ENCODE data around the gene ZNF175. TPM values are rescaled to one million over a fixed set of nuclear protein-coding genes. Genes with fewer than 3 reads are reported as not detected.
"Not testable (repeated sequence)": the region's sequence is repeated elsewhere in the genome, so short reads cannot be mapped to it uniquely, and the experiment has no call there.

The ZNF175 gene
- total and polyA plus RNA-seq, 8 donors, result 9.4 to 22.1 (median 17.4) TPM

GRCh38 chr19:51626675-51627074, 55.6 kb downstream of the ZNF175 start:
- H3K9me3 ChIP-seq, result no peaks in the 10 kb centered on the region
- peak overlapping the region in 1 of 2 donors; percentile 43 for H3K27ac ChIP-seq
- H3K4me3 ChIP-seq, result peak overlapping the region in 1 of 2 donors; percentile 38
- DNase-seq (no peak), ATAC-seq (no peak)
- peaks cover 0 to 34% of the 10 kb centered on the region in 2 donors for H3K27me3 ChIP-seq
- intact Hi-C loops (cut with DNase I), result no loop called here
- TF ChIP-seq CTCF (IDR thresholded peaks at IDR 0.05), result no peak
- H3K36me3 ChIP-seq, result peaks cover 0 to 13% of the 10 kb centered on the region in 2 donors
- H3K4me1 ChIP-seq, result peaks cover 0 to 13% of the 10 kb centered on the region in 2 donors

- H3K27ac ChIP-seq, result peak overlapping the region in 1 of 2 donors; percentile 43
- intact Hi-C loops (cut with DNase I), result no loop called here
- ATAC-seq, result no peak
- H3K9me3 ChIP-seq, result no peaks in the 10 kb centered on the region
- TF ChIP-seq CTCF (IDR thresholded peaks at IDR 0.05), result no peak
- peak overlapping the region in 1 of 2 donors; percentile 38 for H3K4me3 ChIP-seq
- H3K27me3 ChIP-seq, result peaks cover 0 to 34% of the 10 kb centered on the region in 2 donors
- peaks cover 0 to 13% of the 10 kb centered on the region in 2 donors for H3K36me3 ChIP-seq
- peak in 1 of 4 donors; percentile 78 for DNase-seq
- H3K4me1 ChIP-seq, result peaks cover 0 to 10% of the 10 kb centered on the region in 2 donors
These were observed 56.5 kb downstream of the ZNF175 start for GRCh38 chr19:51627491-51628138.

GRCh38 chr19:51628153-51628939, 57.3 kb downstream of the ZNF175 start:
- DNase-seq (no peak), ATAC-seq (no peak)
- intact Hi-C loops (cut with DNase I), result no loop called here
- Histone ChIP-seq H3K9me3 (no peaks in the 10 kb centered on the region), H3K27me3 (peaks cover 0 to 34% of the 10 kb centered on the region in 2 donors), H3K4me3 (peak overlapping the region in 1 of 2 donors; percentile 38), H3K4me1 (peaks cover 0 to 10% of the 10 kb centered on the region in 2 donors), H3K27ac (peak overlapping the region in 1 of 2 donors; percentile 48), H3K36me3 (peaks cover 0 to 12% of the 10 kb centered on the region in 2 donors)
- no peak for TF ChIP-seq CTCF (IDR thresholded peaks at IDR 0.05)

GRCh38 chr19:51630315-51630714, 59.2 kb downstream of the ZNF175 start, which contains the start of gene SIGLEC5:
Gene SIGLEC5, minus strand, starts transcription at chr19:51630401. Its CDS starts 66 bp downstream, at chr19:51630335.
- H3K36me3 ChIP-seq; H3K9me3 ChIP-seq; intact Hi-C loops (cut with DNase I): not testable (repeated sequence)
- peak within 1 kb of the TSS in 1 of 2 donors; percentile 38 for H3K4me3 ChIP-seq
- peaks cover 0 to 16% of the 10 kb centered on the region in 2 donors for H3K4me1 ChIP-seq
- peak within 1 kb of the TSS in 1 of 2 donors; percentile 70 for H3K27ac ChIP-seq
- peak; percentile 71 for ATAC-seq
- peaks cover 0 to 29% of the 10 kb centered on the region in 2 donors for H3K27me3 ChIP-seq
- peak in 2 of 4 donors; percentile 54 to 89 for DNase-seq

- intact Hi-C loops (cut with DNase I), result no loop called here
- peaks cover 0 to 17% of the 10 kb centered on the region in 2 donors for H3K27me3 ChIP-seq
- no peak overlapping the region for H3K27ac ChIP-seq
- peaks cover 0 to 2% of the 10 kb centered on the region in 2 donors for H3K9me3 ChIP-seq
- no peak for TF ChIP-seq CTCF (IDR thresholded peaks at IDR 0.05)
- ATAC-seq, result no peak
- no peak for DNase-seq
- H3K4me1 ChIP-seq, result peaks cover 0 to 23% of the 10 kb centered on the region in 2 donors
- H3K36me3 ChIP-seq, result no peaks in the 10 kb centered on the region
- no peak overlapping the region for H3K4me3 ChIP-seq
These were observed 61.0 kb downstream of the ZNF175 start for GRCh38 chr19:51632126-51632525.

All from left lung (tissue), 10 donors.